Measurements from ENCODE around the gene IRF8. TPM values are rescaled to one million over a fixed set of nuclear protein-coding genes. Genes with fewer than 3 reads are reported as not detected.
A peak's percentile ranks its signal among the peaks of the same experiment; 100 is the strongest.

IRF8 gene
- total and polyA plus RNA-seq, 2 of the 4 experiments (the other 2 are of a cell fraction) = not detected

GRCh38 chr16:85891033-85891775 lies 7.8 kb upstream of the IRF8 start:
- H4K91ac ChIP-seq (ENCODE audit: insufficient read depth, low read depth, low read length) = no peak overlapping the region
- no peaks in the 10 kb centered on the region for H3K79me1 ChIP-seq (ENCODE audit: low read depth in 1 of 2, low read length in 2 of 2)
- peak; percentile 19 for DNase-seq
- H4K20me1 ChIP-seq (ENCODE audit: insufficient read depth, low read length) = peaks cover 4% of the 10 kb centered on the region; the same call in 1 of the 2 replicates
- H3K4ac ChIP-seq (ENCODE audit: low read depth, low read length) = no peak overlapping the region
- POLR2A ChIA-PET (ENCODE audit: unreplicated experiment) = no interaction called here
- in situ Hi-C loops (cut with MboI; ENCODE audit: low sequenced_read_pairs) = no loop called here
- H3K18ac ChIP-seq (ENCODE audit: low read depth, low read length) = no peak overlapping the region
- H2BK120ac ChIP-seq (ENCODE audit: low read depth, low read length) = no peak overlapping the region
- dilution Hi-C loops (cut with HindIII; ENCODE audit: low sequenced_read_pairs, unreplicated experiment) = no loop called here
- no peak overlapping the region for H3K14ac ChIP-seq (replicated peaks; ENCODE audit: low read depth, low read length)
- H3K9ac ChIP-seq (ENCODE audit: low read depth, low read length) = no peak overlapping the region
- H2BK15ac ChIP-seq (ENCODE audit: low read depth, low read length) = no peak overlapping the region
- H3K9me3 ChIP-seq (ENCODE audit: control insufficient read depth, insufficient read depth, low read length) = no peaks in the 10 kb centered on the region; the same call in 1 of the 2 replicates
- H2BK5ac ChIP-seq (ENCODE audit: low read depth, low read length, poor library complexity, severe bottlenecking) = no peak overlapping the region
- no peak overlapping the region for H2AFZ ChIP-seq (replicated peaks; ENCODE audit: low read length, poor library complexity)
- H4K5ac ChIP-seq (ENCODE audit: low read depth, low read length) = no peak overlapping the region
- no peak overlapping the region for H4K8ac ChIP-seq (ENCODE audit: low read depth in 2 of 2, low read length in 2 of 2)
- H2AK9ac ChIP-seq (replicated peaks; ENCODE audit: low read depth, low read length, poor library complexity) = no peak overlapping the region
- H3K4me3 ChIP-seq (ENCODE audit: insufficient read depth, low read depth, low read length) = no peak overlapping the region
- peaks cover 2% of the 10 kb centered on the region for H3K4me1 ChIP-seq (ENCODE audit: control insufficient read depth, insufficient read depth, low read length)
- BruUV-seq (replicated peaks) = no TSS peak
- H3K27ac ChIP-seq (ENCODE audit: insufficient read depth, low read length) = no peak overlapping the region
- no peak overlapping the region for H2AK5ac ChIP-seq (ENCODE audit: low read depth, low read length)
- H3K9me1 ChIP-seq (ENCODE audit: insufficient read depth, low read length) = no peaks in the 10 kb centered on the region
- no peak overlapping the region for H3K4me2 ChIP-seq (ENCODE audit: low read depth, low read length)
- TF ChIP-seq MXI1 (IDR thresholded peaks at IDR 0.05; ENCODE audit: borderline replicate concordance, low read depth, low read length) = no peak
- no peak for TF ChIP-seq CHD1 (IDR thresholded peaks at IDR 0.05; ENCODE audit: low read depth, low read length)
- no peak for TF ChIP-seq USF2 (IDR thresholded peaks at IDR 0.05; ENCODE audit: low read depth, low read length)
- no peak for TF ChIP-seq NFE2L2 (IDR thresholded peaks at IDR 0.05; ENCODE audit: low read depth, low read length)
- no peak for TF ChIP-seq RAD21 (IDR thresholded peaks at IDR 0.05; ENCODE audit: low read length)
- no peak for TF ChIP-seq CEBPB (IDR thresholded peaks at IDR 0.05; ENCODE audit: low read depth, low read length)
- no peak for TF ChIP-seq FOS (IDR thresholded peaks at IDR 0.05; ENCODE audit: low read depth, low read length)
- no peak for TF ChIP-seq BHLHE40 (IDR thresholded peaks at IDR 0.05; ENCODE audit: low read depth, low read length)
- TF ChIP-seq POLR2A (IDR thresholded peaks at IDR 0.05; ENCODE audit: low read depth, low read length) = no peak
- no peak for TF ChIP-seq MAZ (IDR thresholded peaks at IDR 0.05; ENCODE audit: borderline replicate concordance, low read depth, low read length)
- no peak for TF ChIP-seq MAFK (IDR thresholded peaks at IDR 0.05; ENCODE audit: low read depth, low read length)
- TF ChIP-seq RFX5 (IDR thresholded peaks at IDR 0.05; ENCODE audit: low read depth, low read length) = no peak
- TF ChIP-seq SMC3 (IDR thresholded peaks at IDR 0.05; ENCODE audit: low read depth, low read length) = no peak
- no peak for TF ChIP-seq RCOR1 (IDR thresholded peaks at IDR 0.05; ENCODE audit: insufficient replicate concordance, low read length)
- no peak for TF ChIP-seq CTCF (conservative IDR thresholded peaks at IDR 0.05; ENCODE audit: low read depth, low read length)
- WGBS, 2 experiments (ENCODE audit: extremely low coverage in 2 of 2, insufficient read length in 1 of 2) = no CpG with 5 or more reads among the region's 6 CpGs
- intact Hi-C loops (cut with micrococcal nuclease) = no loop called here
- ATAC-seq (ENCODE audit: low read depth) = no peak
- no peak overlapping the region for H3K56ac ChIP-seq (ENCODE audit: extremely low read depth, insufficient read depth, low read length)
- H2BK20ac ChIP-seq (ENCODE audit: low read depth, low read length) = no peak overlapping the region
- no peaks in the 10 kb centered on the region for H3K36me3 ChIP-seq (ENCODE audit: control insufficient read depth, insufficient read depth, low read length)
- CTCF ChIA-PET = no interaction called here
- no peak overlapping the region for H3K23ac ChIP-seq (ENCODE audit: low read depth, low read length)
- H3K27me3 ChIP-seq (ENCODE audit: control insufficient read depth, insufficient read depth, low read length) = peaks cover 55% of the 10 kb centered on the region
